B cell (primary cell): ENCODE measurements around the gene RABGAP1. TPM values are rescaled to one million over a fixed set of nuclear protein-coding genes. Genes with fewer than 3 reads are reported as not detected.

Source experiments
- ATAC-seq: fragments of 200-7000 bp; cut with Tn5 transposase; one replicate; pipeline ENCODE4 v1.10.0; 2021; ENCODE audit warnings: low read depth, mild to moderate bottlenecking, moderate number of reproducible peaks, moderate library complexity
- CTCF ChIA-PET: fragments of 350-600 bp; sonication (Branson Sonifier 250); formaldehyde crosslinking; loops from one replicate; lab custom pipeline; 2021; ENCODE audit warnings: antibody characterized with exemption, inconsistent platforms; lab: Charles Lee
- POLR2A ChIA-PET: fragments of 350-600 bp; sonication (Branson Sonifier 250); formaldehyde crosslinking; loops from one replicate; lab custom pipeline; 2021; ENCODE audit warnings: antibody characterized with exemption; lab: Charles Lee
- DNase-seq: peaks from one replicate; pipeline ENCODE4 v3.0.0; 2013
- H2AFZ ChIP-seq: 2 replicates; pipeline ENCODE4 v1.6.1; 2012; ENCODE audit warnings: mild to moderate bottlenecking, low read depth, low read length; ENCODE audit not compliant: insufficient read depth, poor library complexity, severe bottlenecking
- H3K27ac ChIP-seq, 2 donors: 1 replicate in 1 of 2; 2 replicates in 1 of 2; pipeline ENCODE4 v1.5.1; 2012 to 2013; ENCODE audit warnings: low read length in 2 of 2, mild to moderate bottlenecking in 2 of 2, moderate library complexity in 1 of 2
- H3K27me3 ChIP-seq, 4 experiments: fragments of 200-600 bp in 1 of 4; sonication (generic) in 1 of 4; replicated peaks in 1 of 4; 1 replicate in 2 of 4; 2 replicates in 2 of 4; pipeline versions ENCODE4 v1.6.1 to v1.7.0; 2013 to 2016; ENCODE audit warnings: low read length in 3 of 4, mild to moderate bottlenecking in 2 of 4, mixed read lengths in 1 of 4, moderate library complexity in 1 of 4; ENCODE audit not compliant: insufficient read depth in 4 of 4, control insufficient read depth in 3 of 4; ENCODE audit errors: control extremely low read depth in 1 of 4
- H3K36me3 ChIP-seq, 2 experiments: replicated peaks in 1 of 2; 1 replicate in 1 of 2; 2 replicates in 1 of 2; pipeline versions ENCODE4 v1.6.1 to v1.7.1; 2013; ENCODE audit warnings: low read length in 1 of 2; ENCODE audit not compliant: insufficient read depth in 2 of 2, control insufficient read depth in 1 of 2; ENCODE audit errors: control extremely low read depth in 1 of 2, extremely low read depth in 1 of 2
- H3K4me1 ChIP-seq, 2 donors: fragments of 200-600 bp in 1 of 2; sonication (generic) in 1 of 2; 1 replicate in 1 of 2; 2 replicates in 1 of 2; pipeline versions ENCODE4 v1.5.1 to v1.6.1; 2013 to 2017; ENCODE audit warnings: low read length in 2 of 2; ENCODE audit not compliant: control insufficient read depth in 2 of 2, insufficient read depth in 2 of 2
- H3K4me2 ChIP-seq: replicated peaks from 2 replicates; pipeline ENCODE3; 2012; ENCODE audit warnings: mild to moderate bottlenecking, low read depth, low read length; ENCODE audit not compliant: poor library complexity, severe bottlenecking
- H3K4me3 ChIP-seq, 5 experiments: fragments of 200-600 bp in 1 of 5; sonication (generic) in 1 of 5; 1 replicate in 3 of 5; 2 replicates in 2 of 5; pipeline versions ENCODE4 v1.5.1 to v1.7.0; 2011 to 2016; ENCODE audit warnings: low read length in 4 of 5, mild to moderate bottlenecking in 4 of 5, low read depth in 2 of 5, control low read depth in 1 of 5, moderate library complexity in 1 of 5; ENCODE audit not compliant: insufficient read depth in 1 of 5; ENCODE audit errors: control extremely low read depth in 1 of 5, extremely low read depth in 1 of 5
- H3K79me2 ChIP-seq: fragments of 200-600 bp; sonication (generic); one replicate; pipeline ENCODE4 v1.6.0; 2016; ENCODE audit warnings: low read length; ENCODE audit not compliant: control insufficient read depth, insufficient read depth
- H3K9ac ChIP-seq: fragments of 200-600 bp; sonication (generic); 2 replicates; pipeline ENCODE4 v1.6.1; 2017; ENCODE audit warnings: mild to moderate bottlenecking, low read length, moderate library complexity
- H3K9me3 ChIP-seq, 3 donors: one replicate each; pipeline versions ENCODE4 v1.6.1 to v1.7.1; 2013; ENCODE audit warnings: low read length in 2 of 3; ENCODE audit not compliant: control insufficient read depth in 2 of 3, insufficient read depth in 1 of 3; ENCODE audit errors: control extremely low read depth in 1 of 3
- H4K20me1 ChIP-seq: 2 replicates; pipeline ENCODE4 v1.6.0; 2012; ENCODE audit warnings: mild to moderate bottlenecking, low read length; ENCODE audit not compliant: insufficient read depth, control insufficient read depth, poor library complexity, severe bottlenecking
- H3K27ac Mint-ChIP-seq: one replicate; pipeline ENCODE4 v1.8.0; 2021; ENCODE audit warnings: mixed read lengths
- H3K27me3 Mint-ChIP-seq: one replicate; pipeline ENCODE4 v1.8.0; 2021; ENCODE audit warnings: mixed read lengths
- H3K4me1 Mint-ChIP-seq: one replicate; pipeline ENCODE4 v1.8.0; 2021; ENCODE audit warnings: mixed read lengths
- H3K4me3 Mint-ChIP-seq: one replicate; pipeline ENCODE4 v1.8.0; 2021; ENCODE audit warnings: mixed read lengths
- H3K9me3 Mint-ChIP-seq: one replicate; pipeline ENCODE4 v1.8.0; 2022; ENCODE audit warnings: mixed read lengths; ENCODE audit not compliant: insufficient read depth
- CTCF ChIP-seq: fragments of 200-600 bp; IDR thresholded peaks from one replicate; pipeline ENCODE4 v1.8.0; 2022; ENCODE audit warnings: antibody characterized with exemption, mild to moderate bottlenecking
- EZH2 ChIP-seq: IDR thresholded peaks from 2 replicates; pipeline ENCODE4 v1.6.1; 2012; ENCODE audit warnings: borderline replicate concordance, low read depth, mild to moderate bottlenecking, moderate library complexity, low read length; ENCODE audit not compliant: insufficient read depth, poor library complexity, severe bottlenecking
- WGBS: methylation state at CpG from one replicate; pipeline ENCODE4 v1.1.5; 2013; ENCODE audit warnings: missing lambda C conversion rate; ENCODE audit not compliant: insufficient coverage; 5-methylcytosine and 5-hydroxymethylcytosine counted together
- intact Hi-C: fragments of 100-400 bp; cut with micrococcal nuclease; formaldehyde crosslinking; loops from one replicate; pipeline ENCODE4 v1.10.0; 2022
- polyA plus RNA-seq: library from polyadenylated mRNA; depleted of rRNA; stranded (reverse); fragments of >200 nt; gene quantifications from 2 replicates; pipeline ENCODE4 v1.2.3, GENCODE V29; 2012
- total RNA-seq, 2 donors: library from RNA; stranded (reverse); fragments of 120-200 nt in 1 of 2; gene quantifications; 1 replicate in 1 of 2; 2 replicates in 1 of 2; pipeline versions ENCODE4 v1.2.3 to v1.2.4, GENCODE V29; 2013 to 2022

Gene RABGAP1
- total and polyA plus RNA-seq, 2 donors (not counting 1 experiment from before 2014, with no cell fraction given) = 13.9 to 81.0 TPM

DNA sequence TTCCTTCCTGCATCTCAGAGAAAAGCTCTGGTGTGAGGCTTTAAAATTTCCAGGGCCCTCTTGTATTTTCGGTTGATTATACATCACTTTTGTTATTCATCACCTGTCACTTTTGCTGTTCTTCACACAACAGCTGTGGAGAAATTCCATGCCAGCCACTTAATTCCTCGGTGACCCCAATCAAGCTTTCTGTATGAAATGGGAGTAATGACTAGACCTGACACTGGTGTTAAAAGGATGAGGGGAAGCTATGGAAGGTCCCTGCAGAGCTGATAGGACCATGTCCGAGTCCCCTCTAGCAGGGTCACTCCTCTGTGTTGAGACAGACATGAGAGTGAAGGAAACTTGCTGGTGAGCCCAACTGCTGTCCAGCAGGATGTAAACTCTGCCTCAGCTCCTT, 152.3 kb downstream of the RABGAP1 start:
- CTCF ChIA-PET = interaction anchor here (1.0 to 8.7 kb wide), 7 partner anchors 10 to 264 kb away, joined by 3 to 63 read pairs (median 16); no protein-coding TSS in a partner anchor
- Histone ChIP-seq H3K9ac (no peak overlapping the region), H4K20me1 (no peaks in the 10 kb centered on the region), H3K4me3 (no peak overlapping the region), H3K27ac (no peak overlapping the region), H2AFZ (no peak overlapping the region), H3K9me3 (no peaks in the 10 kb centered on the region), H3K4me1 (peaks cover 52 to 56% of the 10 kb centered on the region in 2 donors), H3K79me2 (no peaks in the 10 kb centered on the region), H3K27me3 (no peaks in the 10 kb centered on the region), H3K36me3 (peaks cover 7 to 37% of the 10 kb centered on the region in 2 experiments), H3K4me2 (no peak overlapping the region)
- 80% methylated on average over 1 of the region's 3 CpGs for WGBS
- POLR2A ChIA-PET = interaction anchor here (1.0 kb wide), 1 partner anchor 9 kb away, joined by 3 read pairs; no protein-coding TSS in a partner anchor
- H3K4me1 Mint-ChIP-seq = peaks cover 81% of the 10 kb centered on the region
- TF ChIP-seq CTCF = no peak
- H3K9me3 Mint-ChIP-seq = no peaks in the 10 kb centered on the region
- no peaks in the 10 kb centered on the region for H3K27me3 Mint-ChIP-seq
- H3K4me3 Mint-ChIP-seq = no peak overlapping the region
- DNase-seq (no peak), ATAC-seq (no peak)
- H3K27ac Mint-ChIP-seq = peak overlapping the region; percentile 54
- intact Hi-C loops = no loop called here

GRCh38 chr9:123096987-123097386, 156.2 kb downstream of the RABGAP1 start:
- Histone ChIP-seq H3K9me3 (no peaks in the 10 kb centered on the region), H4K20me1 (no peaks in the 10 kb centered on the region), H3K4me2 (no peak overlapping the region), H3K4me1 (peaks cover 29 to 32% of the 10 kb centered on the region in 2 donors), H3K9ac (no peak overlapping the region), H3K36me3 (peaks cover 6 to 54% of the 10 kb centered on the region in 2 experiments), H3K79me2 (no peaks in the 10 kb centered on the region), H3K27me3 (no peaks in the 10 kb centered on the region), H3K27ac (peak overlapping the region in 1 of 2 donors; percentile 65), H2AFZ (no peak overlapping the region), H3K4me3 (no peak overlapping the region)
- ATAC-seq (no peak), DNase-seq (no peak)
- no peaks in the 10 kb centered on the region for H3K9me3 Mint-ChIP-seq
- WGBS = no CpG with 5 or more reads among the region's 3 CpGs
- peak overlapping the region; percentile 84 for H3K27ac Mint-ChIP-seq
- no peak overlapping the region for H3K4me3 Mint-ChIP-seq
- peaks cover 45% of the 10 kb centered on the region for H3K4me1 Mint-ChIP-seq
- no peaks in the 10 kb centered on the region for H3K27me3 Mint-ChIP-seq
- ChIA-PET CTCF (interaction anchor here (1.0 to 8.7 kb wide), 2 partner anchors 15 to 252 kb away, joined by 6 to 63 read pairs; no protein-coding TSS in a partner anchor), POLR2A (no interaction called here)
- TF ChIP-seq CTCF (no peak), EZH2 (no peak)
- intact Hi-C loops = no loop called here
